NOMO-1 (cell line): ENCODE data around the gene KLHL26.
A peak's percentile ranks its signal among the peaks of the same experiment; 100 is the strongest.

Experiments used
- DNase-seq, 2 experiments: peaks; one replicate each; lab custom pipeline; 2025; ENCODE audit not compliant: unreplicated experiment in 2 of 2; lab: John Stamatoyannopoulos, UW

Gene KLHL26

DNA sequence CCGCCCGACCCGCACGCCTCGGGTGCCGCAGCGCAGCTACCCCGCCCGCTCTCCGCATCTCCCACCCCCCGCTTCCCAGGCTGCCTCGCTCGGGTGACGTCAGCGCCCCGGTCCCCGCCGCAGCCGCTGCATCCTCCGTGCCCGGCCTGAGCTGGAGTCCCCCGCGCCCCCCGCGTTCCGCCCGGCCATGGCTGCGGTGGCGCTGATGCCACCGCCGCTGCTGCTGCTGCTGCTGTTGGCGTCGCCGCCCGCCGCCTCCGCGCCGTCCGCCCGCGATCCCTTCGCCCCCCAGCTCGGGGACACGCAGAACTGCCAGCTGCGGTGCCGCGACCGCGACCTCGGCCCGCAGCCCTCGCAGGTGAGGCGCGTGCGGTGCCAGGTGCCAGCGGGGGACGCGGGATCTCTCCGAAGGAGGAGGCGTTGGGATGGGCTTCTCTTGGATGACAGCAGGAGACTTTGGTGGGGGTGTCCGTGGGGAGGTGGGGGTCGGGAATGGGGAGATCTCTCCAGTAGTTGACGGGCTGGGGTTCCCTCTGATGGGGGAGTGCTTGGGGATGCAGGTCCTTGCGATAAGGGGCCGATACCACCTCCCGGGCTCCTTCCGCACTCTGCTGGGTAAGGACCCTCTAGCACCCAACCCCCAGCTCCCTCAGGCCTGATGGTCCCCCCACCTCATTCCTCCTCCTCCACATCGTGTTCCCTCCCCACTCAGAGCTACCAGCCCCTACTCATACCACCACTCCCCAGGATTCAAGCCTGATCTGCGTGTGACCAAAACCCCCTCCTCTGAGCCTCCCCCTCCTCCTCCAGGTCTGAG, 23.8 kb upstream of the KLHL26 start, which contains the start of gene TMEM59L:
Gene TMEM59L, plus strand, starts transcription at position 99 of the 817 bp plus-strand sequence. Its CDS starts 89 bp downstream, at position 188.
- no peak for DNase-seq

GRCh38 chr19:18613589-18614234, 23.1 kb upstream of the KLHL26 start:
- DNase-seq: no peak

DNA sequence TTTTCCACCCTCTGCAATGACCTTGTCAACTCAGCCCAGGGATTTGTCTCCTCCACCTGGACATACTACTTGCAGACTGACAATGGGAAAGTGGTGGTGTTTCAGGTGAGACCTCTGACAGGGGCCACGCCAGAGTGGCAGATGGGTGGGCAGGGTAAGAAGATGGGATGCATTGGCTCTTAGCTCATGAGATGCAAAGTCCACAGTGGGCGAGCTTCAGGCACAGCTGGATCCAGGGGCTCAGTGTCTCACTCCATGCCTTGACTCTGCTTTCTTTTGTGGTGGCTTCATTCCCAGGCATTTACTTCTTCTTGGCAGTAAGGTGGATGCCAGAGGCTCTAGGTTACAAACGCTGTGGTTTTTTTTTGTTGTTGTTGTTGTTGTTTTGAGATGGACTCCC, 20.8 kb upstream of the KLHL26 start:
- no peak for DNase-seq

GRCh38 chr19:18617562-18617961, 19.3 kb upstream of the KLHL26 start:
- no peak for DNase-seq

DNA sequence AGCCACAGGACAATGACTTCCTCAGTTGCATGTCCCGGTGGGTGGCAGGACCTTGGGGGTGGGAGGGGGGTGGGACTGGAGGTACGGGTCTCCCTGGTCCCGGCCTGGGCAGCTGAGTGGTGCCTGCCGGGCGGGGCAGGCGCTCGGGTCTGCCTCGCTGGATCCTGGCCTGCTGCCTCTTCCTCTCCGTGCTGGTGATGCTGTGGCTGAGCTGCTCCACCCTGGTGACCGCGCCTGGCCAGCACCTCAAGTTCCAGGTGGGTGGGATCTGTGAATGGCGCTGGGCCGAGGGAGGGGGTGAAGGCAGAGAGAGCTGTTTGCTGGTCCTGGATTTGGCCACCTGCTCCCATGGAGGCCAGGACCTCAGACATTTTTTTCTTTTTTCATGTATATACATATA, 18.6 kb upstream of the KLHL26 start:
- no peak for DNase-seq

DNA sequence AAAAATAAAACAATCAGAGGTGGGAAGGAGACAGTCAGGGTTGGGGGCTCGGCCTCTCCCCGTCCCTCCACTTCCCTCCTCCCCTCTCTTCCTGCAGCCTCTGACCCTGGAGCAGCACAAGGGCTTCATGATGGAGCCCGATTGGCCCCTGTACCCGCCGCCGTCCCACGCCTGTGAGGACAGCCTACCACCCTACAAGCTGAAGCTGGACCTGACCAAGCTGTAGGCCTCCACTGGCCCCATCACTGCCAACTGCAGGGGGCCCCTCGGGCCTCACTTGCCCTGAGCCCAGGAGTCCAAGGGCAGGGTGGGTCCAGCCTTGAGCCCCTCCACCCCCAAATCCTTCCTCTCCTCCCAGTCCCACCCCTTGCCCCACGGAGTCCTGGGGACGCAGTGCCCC, 16.5 kb upstream of the KLHL26 start:
- no peak for DNase-seq

DNA sequence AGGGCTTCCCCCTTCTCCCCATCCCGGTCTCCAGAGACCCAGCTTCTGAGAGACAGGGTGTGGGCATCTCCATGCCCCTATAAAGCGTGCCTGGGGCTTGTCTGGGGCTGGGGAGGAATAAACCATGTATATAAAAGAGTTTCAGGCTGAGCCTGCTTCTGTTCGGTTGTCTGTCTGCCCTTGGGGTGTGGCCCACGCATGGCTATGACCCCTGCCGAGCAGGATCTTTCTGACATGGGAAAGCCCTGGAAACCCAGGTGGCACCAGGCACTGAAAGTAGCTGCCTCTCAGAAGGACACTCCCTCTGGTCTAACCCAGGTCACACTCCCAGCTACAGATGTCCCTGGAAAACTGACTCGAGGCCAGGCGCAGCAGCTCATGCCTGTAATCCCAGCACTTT, 15.9 kb upstream of the KLHL26 start:
- no peak for DNase-seq

DNA sequence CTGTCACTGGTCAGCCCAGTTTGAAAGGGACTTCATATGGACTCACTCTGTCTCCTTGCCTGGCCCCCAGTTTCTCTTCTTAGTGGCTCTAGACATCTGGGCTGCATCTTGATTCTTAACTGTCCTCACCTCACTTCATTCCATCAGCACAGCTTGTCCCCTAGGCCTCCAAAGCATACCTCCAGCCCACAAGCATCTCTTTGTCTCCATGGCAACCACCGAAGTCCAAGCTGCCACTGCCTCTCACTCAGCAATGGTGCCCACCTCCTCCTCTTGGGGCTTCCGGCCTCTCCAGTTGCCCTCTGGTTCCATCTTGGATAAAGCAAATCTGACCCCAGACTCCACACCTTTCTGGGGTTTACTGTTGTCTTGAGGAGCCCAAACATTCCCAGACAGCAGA, 9.9 kb upstream of the KLHL26 start:
- DNase-seq: no peak

DNA sequence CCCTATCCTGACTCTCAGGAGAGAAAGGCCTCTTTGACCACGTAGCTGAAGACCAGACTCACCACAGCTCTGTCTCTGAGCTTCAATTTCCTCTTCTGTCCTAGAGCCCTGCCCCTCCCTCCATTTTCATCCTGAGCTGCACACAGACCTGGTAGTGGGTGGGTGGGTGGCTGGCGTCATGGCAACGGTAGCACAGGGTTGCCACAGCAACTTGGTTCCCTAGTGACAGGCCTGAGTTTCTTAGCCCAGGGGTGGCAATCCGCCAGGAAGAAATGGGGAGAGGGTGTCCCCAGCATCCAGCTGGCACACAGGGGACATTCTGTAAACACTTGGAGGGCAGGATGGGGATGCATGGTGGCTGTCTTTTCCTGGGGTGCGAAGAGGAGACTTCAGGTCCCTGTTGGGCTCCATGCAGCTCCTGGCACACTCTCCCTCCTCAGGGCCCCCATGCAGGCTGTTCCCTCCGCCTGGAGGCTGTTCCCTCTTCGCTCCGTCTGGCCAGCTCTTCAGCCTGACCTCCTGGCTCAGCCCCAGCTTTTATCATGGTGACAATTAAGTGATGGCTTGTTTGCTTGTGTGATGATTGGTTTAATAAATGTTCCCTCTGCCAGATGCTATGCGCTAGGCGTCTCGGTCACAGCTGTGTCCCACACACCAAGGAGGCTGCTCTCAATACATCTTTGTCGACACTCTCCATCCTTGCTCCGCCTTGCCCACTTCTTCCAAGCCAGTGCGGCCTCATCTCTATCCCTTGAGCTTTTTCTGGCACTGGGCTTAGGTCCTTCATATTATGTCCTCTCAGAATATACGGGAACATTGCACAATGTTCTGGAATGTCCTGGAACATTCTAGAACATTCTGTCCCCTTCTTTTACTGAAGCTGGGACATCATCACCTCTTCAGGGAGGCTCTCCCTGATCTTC, 7.4 kb upstream of the KLHL26 start:
- DNase-seq: no peak

GRCh38 chr19:18633321-18633720, 3.5 kb upstream of the KLHL26 start:
- no peak for DNase-seq

GRCh38 chr19:18634612-18635297, 2.1 kb upstream of the KLHL26 start:
- DNase-seq: no peak

- no peak for DNase-seq
Observed at GRCh38 chr19:18635831-18636182, 1.0 kb upstream of the KLHL26 start.

DNA sequence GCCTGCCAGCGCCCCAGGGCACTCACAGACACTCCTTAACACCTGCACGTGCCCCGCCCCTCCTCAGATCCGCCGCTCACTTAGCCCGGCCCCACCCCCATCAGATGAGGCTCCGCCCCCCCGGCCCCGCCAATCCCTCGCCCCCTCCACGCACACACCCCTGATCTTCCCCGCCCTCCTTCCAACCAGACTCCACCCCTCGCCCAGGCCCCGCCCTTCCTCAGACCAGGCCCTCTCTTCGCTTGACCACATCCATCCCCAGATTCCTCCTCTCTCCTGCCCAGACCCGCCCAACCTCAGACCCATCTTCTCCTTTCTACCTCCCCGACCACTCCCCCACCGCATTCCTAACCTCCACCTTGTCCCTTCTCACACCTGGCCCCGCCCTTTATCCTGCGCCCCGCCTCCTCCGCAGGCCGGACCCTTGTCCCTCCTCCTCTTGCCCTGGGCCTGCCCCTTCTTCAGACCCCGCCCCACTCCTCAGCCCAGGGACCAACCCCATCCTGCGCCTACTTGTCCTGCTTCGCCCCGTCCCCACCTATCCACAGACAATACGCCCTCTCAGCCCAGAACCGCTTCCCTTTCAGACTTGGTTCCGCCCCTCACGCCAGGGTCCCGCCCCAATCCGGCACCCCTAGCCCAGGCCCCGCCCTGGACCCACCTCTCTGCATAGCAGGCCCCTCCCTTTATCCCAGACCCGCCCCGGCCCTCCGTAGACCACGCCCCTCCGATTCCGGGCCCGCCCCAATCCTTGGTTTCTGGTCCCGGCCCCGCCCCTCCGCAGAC, 452 bp upstream of the KLHL26 start:
- DNase-seq: peak; percentile 97

DNA sequence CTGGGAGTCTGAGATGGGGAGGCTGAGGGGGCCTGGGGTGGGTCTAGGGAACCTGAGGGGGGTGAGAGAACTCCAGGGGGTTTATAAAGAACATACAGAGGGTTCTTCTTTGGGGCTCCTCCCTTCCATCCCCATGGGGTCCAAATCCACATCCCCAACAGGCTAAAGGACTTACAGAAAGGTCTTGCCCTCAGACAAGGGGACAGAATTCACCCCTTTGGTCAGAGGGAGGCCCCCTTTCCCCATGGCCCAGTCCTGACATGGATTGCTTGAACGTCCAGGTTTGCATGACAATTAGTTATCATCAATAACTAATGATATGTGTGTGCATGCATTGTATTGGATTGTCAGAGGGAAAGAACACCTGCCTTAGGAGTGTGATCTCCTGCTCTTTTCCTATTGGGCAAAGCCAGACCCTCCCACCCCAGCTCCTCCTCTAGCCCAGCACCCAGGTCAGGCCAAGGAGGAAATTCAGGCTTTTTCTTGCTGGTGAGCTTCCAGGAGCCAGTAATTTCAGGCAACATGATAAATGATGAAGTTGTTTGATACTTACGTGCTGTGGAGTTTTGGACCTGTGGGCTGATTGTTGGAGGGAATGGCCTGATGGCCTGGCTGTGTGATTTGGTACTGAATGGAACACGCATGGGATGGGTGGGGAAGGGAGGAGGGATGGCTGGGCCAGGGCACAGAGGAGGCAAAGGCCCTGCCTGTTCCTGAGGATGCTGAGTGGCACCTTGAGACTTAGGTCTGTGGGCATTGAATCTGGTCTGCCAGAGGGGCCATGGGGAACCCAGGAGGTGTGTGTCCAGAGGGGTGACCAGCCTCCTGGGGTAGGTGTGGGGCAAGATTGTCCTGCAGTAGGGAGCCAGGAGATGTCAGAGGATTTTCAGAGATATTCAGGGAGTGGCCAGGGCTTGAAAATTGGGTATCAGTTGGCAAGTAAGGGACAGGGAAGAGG, 1.1 kb downstream of the KLHL26 start:
- no peak for DNase-seq

DNA sequence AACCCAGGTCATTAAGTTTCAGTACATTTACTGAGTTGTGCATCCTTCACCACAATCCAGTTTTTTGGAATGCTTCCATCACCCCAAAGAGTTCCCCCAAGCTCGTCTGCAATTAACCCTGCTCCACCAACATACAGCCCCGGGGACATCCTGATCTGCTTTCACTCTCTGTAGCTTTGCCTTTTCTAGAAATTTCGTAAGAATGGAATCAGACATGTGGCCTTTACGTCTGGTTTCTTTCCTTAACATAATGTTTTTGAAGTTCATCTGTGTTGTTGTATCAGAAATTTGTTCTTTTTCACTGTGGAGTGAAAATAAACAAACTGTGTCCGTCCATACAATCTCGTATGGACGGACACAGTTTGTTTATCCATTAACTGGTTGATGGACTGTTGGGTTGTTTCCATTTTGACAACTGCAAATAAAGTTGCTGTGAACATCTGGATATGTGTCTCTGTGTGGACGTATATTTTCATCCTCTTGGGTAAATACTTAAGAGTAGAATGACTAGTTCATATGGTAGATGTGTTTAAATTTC, 2.9 kb downstream of the KLHL26 start:
- DNase-seq: no peak

DNA sequence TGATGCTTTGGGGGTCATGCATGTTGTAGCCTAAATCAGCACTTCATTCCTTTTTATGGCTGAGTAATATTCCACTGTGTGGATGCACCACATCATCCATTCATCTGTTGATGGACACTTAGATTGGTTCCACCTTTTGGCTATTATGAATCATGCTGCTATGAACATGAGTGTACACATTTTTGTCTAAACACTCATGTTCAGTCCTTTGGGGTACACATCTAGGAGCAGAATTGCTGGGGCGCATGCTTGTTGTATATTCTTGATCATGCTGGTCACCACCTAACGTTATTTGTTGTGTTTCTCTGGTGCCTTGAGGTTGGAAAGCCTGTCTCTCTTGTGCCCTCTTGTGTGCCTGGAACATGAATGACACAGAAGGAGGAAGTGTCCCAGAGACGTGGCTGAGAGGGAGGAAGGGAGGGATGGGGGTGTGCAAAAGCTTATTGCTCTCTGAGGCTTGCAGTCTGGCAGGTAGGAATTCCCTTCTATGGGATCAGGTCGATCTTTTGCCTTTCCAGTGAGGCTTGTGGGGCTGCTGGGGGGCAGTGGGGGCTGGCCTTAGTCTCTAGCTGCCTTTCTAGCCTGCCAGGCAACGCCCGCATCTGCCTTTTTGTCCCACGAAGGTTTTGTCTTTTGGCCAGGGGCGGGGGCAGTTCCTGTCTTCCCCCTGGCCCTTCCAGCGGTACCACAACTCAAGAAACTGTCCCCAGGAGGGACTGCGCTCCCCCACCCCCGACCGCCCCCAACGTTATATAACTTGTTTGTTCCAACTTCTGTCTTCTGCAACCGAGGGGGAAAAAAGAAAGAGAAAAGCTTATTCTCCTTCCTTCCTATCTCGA, 7.6 kb downstream of the KLHL26 start:
- peak; percentile 70 to 76 for DNase-seq

GRCh38 chr19:18645035-18645511, 8.2 kb downstream of the KLHL26 start:
- no peak for DNase-seq
